Measurements from ENCODE around the gene VPS41.
"Not testable (repeated sequence)": the region's sequence is repeated elsewhere in the genome, so short reads cannot be mapped to it uniquely, and the experiment has no call there.

Gene VPS41

DNA sequence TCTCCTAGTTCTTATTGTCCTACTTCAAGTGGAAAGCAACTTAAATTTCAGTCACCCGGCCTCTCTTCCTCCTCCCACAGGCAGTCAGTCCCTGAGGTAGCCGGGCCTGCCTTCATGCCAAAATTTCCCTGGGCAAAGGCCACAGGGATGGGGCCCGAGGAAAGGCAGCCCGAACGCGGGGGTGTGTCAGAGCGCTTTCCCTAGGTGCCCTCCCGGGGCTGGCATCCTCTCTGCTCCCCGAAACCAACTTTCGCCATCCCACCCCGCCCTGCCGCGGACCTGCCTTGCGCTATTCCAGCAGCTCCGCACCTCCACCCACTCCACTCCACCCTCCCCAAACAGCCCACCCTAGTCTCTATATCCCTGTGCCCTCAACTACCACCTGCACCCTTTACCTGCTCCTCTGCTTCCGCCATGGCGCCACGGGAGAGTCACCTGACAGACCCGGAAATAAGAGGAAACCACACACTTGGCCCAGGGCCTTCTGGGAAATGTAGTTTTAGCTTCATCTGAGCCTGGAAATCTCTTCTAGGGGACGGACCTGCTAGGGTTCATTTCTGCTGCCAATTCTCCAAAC, at the start of gene VPS41:
Gene VPS41, minus strand, starts transcription at position 433 of the 577 bp plus-strand sequence. Its CDS starts 17 bp downstream, at position 416.
- TF ChIP-seq, protein P1, sequence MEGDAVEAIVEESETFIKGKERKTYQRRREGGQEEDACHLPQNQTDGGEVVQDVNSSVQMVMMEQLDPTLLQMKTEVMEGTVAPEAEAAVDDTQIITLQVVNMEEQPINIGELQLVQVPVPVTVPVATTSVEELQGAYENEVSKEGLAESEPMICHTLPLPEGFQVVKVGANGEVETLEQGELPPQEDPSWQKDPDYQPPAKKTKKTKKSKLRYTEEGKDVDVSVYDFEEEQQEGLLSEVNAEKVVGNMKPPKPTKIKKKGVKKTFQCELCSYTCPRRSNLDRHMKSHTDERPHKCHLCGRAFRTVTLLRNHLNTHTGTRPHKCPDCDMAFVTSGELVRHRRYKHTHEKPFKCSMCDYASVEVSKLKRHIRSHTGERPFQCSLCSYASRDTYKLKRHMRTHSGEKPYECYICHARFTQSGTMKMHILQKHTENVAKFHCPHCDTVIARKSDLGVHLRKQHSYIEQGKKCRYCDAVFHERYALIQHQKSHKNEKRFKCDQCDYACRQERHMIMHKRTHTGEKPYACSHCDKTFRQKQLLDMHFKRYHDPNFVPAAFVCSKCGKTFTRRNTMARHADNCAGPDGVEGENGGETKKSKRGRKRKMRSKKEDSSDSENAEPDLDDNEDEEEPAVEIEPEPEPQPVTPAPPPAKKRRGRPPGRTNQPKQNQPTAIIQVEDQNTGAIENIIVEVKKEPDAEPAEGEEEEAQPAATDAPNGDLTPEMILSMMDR (IDR thresholded peaks at IDR 0.05; ENCODE audit: borderline replicate concordance, control extremely low read depth, extremely low read depth, insufficient read depth, missing control alignments): no peak
- in situ Hi-C loops (cut with MboI; ENCODE audit: low sequenced_read_pairs, unreplicated experiment): no loop called here
- DNase-seq (ENCODE audit: low spot score): peak; percentile 84

DNA sequence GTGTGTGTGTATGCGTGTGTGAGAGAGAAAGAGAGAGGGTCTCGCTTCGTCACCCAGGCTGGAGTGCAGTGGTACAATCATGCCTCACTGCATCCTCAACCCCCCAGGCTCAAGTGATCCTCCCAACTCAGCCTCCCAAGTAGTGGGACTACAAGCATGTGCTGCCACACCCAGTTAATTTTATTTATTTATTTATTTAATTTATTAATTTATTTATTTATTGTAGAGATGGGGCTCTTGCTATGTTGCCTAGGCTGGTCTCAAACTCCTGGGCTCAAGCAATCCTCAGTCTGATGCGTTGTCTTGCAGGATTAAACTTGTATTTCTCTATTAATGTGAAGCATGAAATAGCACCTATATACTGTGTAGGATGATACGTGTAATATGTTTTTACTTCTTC, 46.9 kb upstream of the VPS41 start:
- no peak for DNase-seq (ENCODE audit: low spot score)
- in situ Hi-C loops (cut with MboI; ENCODE audit: low sequenced_read_pairs, unreplicated experiment): no loop called here
- TF ChIP-seq, protein P1 (IDR thresholded peaks at IDR 0.05; ENCODE audit: borderline replicate concordance, control extremely low read depth, extremely low read depth, insufficient read depth, missing control alignments): no peak

GRCh38 chr7:38953971-38954370, 45.0 kb upstream of the VPS41 start:
- in situ Hi-C loops (cut with MboI; ENCODE audit: low sequenced_read_pairs, unreplicated experiment): no loop called here
- no peak for DNase-seq (ENCODE audit: low spot score)
- TF ChIP-seq, protein P1 (IDR thresholded peaks at IDR 0.05; ENCODE audit: borderline replicate concordance, control extremely low read depth, extremely low read depth, insufficient read depth, missing control alignments): no peak

GRCh38 chr7:38953227-38953626, 44.2 kb upstream of the VPS41 start:
- TF ChIP-seq, protein P1 (IDR thresholded peaks at IDR 0.05; ENCODE audit: borderline replicate concordance, control extremely low read depth, extremely low read depth, insufficient read depth, missing control alignments): no peak
- in situ Hi-C loops (cut with MboI; ENCODE audit: low sequenced_read_pairs, unreplicated experiment): no loop called here
- DNase-seq (ENCODE audit: low spot score): no peak

DNA sequence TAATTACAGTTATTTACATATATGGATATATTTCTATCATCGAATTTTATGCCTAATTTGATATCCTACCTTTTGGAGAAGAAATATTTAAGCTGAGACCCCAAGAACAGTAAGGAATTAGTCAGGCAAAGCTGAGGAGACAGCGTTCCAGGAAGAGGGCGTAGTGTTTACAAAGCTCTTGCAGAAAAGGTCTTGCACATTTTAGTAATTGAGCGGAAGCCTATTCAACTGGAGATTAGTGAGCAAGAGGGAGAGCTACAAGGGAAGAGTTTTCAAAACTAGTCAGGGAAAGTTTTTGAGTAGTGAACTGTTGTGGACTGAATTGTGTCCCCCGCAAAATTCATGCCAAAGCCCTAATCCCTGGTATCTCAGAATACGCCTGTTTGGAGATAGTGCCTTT, 42.2 kb upstream of the VPS41 start:
- TF ChIP-seq, protein P1 (IDR thresholded peaks at IDR 0.05; ENCODE audit: borderline replicate concordance, control extremely low read depth, extremely low read depth, insufficient read depth, missing control alignments): no peak
- DNase-seq (ENCODE audit: low spot score): no peak
- in situ Hi-C loops (cut with MboI; ENCODE audit: low sequenced_read_pairs, unreplicated experiment): no loop called here

DNA sequence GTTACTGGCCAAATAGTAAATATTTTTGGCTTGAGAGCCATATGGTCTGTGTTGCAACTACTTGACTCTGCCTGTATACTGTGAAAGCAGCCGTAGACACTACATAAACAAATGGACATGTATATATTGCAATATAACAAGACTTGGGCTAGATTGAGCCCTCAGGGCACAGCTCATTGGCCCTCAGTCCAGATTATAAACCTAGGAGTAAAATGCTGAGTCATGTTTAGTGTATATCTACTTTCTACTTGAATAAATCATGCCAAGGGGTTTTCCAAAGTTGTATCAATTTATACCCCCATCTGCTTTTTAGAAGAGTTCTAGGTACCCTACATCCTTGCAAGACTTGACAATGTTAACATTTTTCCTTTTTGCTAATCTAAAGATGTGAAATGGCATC, 41.3 kb upstream of the VPS41 start:
- TF ChIP-seq, protein P1 (IDR thresholded peaks at IDR 0.05; ENCODE audit: borderline replicate concordance, control extremely low read depth, extremely low read depth, insufficient read depth, missing control alignments): no peak
- in situ Hi-C loops (cut with MboI; ENCODE audit: low sequenced_read_pairs, unreplicated experiment): no loop called here
- DNase-seq (ENCODE audit: low spot score): no peak

DNA sequence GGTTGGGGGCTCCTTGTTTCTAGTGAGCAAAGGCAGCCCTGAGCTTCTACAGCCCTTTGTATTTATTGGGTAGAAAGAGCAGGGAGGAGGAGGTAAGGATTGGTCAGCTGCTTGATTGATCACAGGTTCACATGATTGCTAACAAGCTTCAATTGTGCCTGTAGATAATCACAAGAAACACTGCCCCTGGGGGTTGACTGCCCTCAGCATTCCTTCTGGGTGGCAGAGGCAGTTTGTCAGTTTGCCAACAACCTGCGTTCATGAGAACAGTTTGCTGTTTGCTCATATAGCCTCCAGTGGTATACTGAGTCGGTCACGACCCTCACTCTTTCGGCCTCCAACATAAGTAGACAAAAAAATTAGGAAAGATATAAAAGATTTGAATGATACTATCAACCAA, 38.5 kb upstream of the VPS41 start:
- in situ Hi-C loops (cut with MboI; ENCODE audit: low sequenced_read_pairs, unreplicated experiment): loop anchor here (25.0 kb wide), 1 partner anchor 515 kb away; no protein-coding TSS in a partner anchor
- DNase-seq (ENCODE audit: low spot score): not testable (repeated sequence)

Data from GM13976 (cell line).